GM19324 (cell line): ENCODE measurements around the gene PIAS1.
"Not testable (repeated sequence)": the region's sequence is repeated elsewhere in the genome, so short reads cannot be mapped to it uniquely, and the experiment has no call there.

Experiments
- ATAC-seq: cut with Tn5 transposase; IDR thresholded peaks from one replicate; pipeline ENCODE4 v1.9.1; 2021; ENCODE audit warnings: mild to moderate bottlenecking, moderate library complexity; ENCODE audit not compliant: unreplicated experiment, low FRiP score

The PIAS1 gene

DNA sequence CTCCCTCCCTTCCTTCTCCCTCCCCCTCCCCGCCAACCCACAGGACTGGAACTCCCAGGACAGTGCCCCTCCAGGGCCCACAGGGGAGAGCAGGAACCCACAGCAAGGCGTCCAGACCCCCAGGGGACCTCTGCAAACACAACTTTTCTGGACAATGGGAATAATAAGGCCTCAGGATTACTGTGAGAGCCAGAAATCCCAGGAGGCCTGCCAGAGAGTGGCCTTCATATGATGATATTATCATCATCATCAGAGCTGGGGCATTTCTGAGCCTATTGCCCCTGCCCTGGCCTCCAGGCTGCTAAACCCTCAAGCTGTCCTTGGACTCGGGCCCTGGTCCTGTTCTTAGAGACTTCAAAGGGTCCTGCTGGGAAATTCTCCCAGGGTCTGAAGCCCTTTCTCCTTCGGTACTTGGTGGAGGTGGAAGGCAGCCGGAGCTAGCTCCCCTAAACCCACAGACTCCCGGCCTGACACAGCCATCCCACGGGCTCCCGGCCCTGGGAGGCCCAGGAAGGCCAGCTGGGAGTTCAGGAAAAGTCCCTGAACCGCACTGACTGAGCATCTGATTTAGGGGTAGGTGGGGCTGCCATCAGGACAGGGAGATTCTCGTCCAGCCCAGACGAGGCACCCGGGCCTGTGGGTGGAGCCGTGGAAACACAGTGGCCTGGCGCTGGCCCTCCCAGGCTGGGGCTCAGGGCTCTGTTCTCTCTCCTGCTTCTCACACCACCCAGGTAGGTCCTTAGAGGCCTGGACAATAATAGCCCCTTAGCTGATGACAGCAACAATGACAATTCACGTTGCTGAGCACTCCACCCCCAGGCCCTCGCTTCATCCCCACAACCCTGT lies 146.1 kb downstream of the PIAS1 start:
- no peak for ATAC-seq

DNA sequence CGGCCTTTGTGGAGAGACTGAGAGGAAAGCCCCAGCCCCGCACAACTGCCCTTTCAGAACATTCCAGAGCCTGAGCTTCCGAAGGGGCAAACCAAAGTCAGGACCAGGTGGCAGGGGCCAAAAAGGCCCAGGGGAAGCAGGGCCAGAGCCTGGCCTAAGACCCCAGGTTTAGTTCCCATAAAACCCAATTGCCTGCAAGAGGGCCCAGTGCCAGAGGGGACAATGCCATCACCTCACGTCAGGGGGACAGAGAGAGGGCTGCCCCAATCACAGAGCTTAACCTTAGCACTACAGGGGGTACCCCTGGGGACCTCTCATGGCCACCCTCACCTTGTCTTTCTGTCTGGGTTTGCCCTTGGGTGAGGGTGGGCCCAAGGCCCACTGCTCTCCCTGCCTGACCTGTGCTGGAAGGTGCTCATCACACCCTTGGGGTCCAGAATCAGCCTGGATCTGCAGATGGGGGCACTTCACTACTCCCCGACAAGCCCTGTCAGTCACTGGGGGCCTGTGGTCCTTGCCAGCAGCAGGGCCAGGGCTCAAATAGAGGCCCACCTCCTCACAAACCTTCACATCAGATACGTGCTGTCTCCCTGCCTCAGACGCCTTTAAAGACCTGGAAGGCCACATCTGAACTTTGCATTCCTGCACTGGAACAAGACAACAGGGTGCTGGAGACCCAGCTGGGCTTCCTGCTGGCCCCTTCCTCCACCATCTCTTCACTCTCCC lies 147.2 kb downstream of the PIAS1 start:
- no peak for ATAC-seq

GRCh38 chr15:68201879-68202261 lies 147.8 kb downstream of the PIAS1 start:
- ATAC-seq, result no peak

DNA sequence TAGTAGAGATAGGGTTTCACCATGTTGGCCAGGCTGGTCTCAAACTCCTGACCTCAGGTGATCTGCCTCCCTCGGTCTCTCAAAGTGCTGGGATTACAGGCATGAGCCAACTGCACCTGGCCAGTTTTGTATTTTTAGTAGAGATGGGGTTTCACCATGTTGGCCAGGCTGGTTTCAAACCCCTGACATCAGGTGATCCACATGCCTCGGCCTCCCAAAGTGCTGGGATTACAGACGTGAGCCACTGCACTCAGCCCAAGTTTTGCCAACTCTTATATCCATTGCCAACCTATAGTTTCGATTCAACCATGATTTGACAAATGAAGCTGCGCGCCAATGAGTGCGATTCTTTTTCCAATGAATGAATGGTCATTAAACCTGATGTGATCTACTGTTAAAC lies 148.9 kb downstream of the PIAS1 start:
- not testable (repeated sequence) for ATAC-seq

GRCh38 chr15:68203486-68203885 lies 149.4 kb downstream of the PIAS1 start:
- ATAC-seq, result no peak

GRCh38 chr15:68203956-68204355 lies 149.8 kb downstream of the PIAS1 start:
- no peak for ATAC-seq

DNA sequence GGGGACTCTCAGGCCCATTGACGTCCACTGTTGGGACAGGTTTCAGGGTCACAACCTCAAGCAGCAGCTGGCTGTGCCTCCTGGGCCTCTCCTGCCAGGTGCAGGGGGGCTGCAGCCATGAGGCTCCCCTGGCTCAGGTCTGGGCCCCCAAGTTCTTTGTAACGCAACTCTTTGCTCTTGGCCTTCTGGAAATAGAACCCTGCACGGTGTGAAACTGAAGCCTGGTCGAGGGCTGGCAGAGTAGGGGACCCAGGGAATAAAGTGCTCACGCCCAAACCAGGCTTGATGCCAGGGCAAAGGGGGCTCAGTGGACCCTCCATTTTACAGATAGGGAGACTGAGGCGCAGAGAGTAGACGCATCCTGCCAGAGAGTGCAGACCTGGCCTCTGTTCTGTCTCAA lies 150.2 kb downstream of the PIAS1 start:
- ATAC-seq, result no peak

- ATAC-seq, result no peak
These were observed 150.9 kb downstream of the PIAS1 start, which contains the start of gene CALML4 for GRCh38 chr15:68204776-68205557. CALML4 (minus strand) TSS chr15:68205332; CDS start chr15:68205247, 85 bp downstream.

GRCh38 chr15:68205558-68205944 lies 151.4 kb downstream of the PIAS1 start:
- no peak for ATAC-seq

GRCh38 chr15:68205954-68206539 lies 151.9 kb downstream of the PIAS1 start:
- no peak for ATAC-seq

DNA sequence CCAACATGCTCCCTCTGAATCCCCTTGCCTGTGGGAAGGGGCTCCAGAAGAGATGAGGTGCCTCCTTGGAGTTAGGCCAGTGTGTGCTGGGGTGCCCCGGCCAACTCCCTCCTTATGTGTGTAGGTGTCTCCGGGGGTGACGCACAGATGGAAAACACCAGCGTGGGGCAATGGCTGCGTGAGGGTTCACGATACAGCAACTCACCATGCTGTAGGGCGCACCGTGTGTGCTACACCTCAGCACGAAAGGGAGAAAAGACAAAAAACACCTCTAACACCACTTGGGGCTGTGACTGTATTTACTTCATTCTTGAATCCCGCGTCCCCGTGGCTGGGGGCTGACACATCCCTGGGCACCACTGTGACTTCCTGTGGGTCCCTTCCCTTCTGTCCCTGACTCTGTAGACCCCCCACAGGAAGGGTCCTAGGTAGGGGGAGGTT lies 152.6 kb downstream of the PIAS1 start:
- ATAC-seq, result no peak

GRCh38 chr15:68207176-68207935 lies 153.2 kb downstream of the PIAS1 start:
- no peak for ATAC-seq

DNA sequence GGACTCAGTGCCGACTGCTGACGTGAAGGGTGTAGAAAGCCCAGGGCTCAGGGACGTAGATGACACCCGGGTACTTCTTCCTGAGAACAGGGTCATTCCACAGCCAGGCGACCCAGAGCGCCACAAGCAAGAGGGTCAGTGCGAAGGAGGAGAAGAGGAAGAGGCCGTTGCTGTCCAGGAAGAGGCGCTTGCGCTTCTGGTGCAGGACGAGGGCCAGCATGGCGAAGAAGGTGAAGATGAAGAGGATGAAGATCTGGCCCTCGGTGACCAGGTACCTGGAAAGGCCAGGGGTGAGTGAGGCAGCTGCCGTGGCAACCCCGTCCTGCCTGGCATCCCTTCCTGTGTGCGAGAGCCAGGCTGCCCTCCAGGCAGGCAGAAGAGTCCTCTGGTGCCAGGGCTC lies 154.0 kb downstream of the PIAS1 start:
- ATAC-seq, result no peak

DNA sequence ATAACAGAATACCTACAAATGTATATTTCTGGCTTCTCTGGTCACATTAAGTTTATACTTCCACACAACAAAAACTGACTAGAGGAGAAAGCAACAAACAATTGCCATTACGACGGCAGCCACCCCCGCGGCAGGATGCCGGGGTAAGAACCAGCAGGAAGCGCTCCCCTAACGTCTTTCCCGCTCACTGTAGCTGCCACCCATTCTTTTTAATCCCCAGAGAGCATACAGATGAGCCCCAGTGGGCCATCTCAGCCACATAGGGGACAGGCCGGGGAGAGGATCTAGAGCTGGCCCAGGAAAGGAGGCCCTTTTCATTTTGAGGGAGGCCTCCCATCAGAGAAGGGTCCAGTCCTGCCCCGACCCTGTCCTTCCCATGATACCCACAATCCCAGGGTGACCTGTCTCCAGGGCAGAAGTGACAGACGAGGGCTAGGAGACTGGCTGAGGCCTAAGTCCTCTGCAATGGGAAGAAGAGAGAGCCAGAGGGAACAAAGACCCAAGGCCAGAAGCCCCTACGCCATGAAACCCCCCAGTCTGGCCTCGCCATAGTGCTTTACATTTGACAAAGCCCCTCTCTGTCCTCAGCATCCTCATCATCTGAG lies 154.6 kb downstream of the PIAS1 start:
- no peak for ATAC-seq

DNA sequence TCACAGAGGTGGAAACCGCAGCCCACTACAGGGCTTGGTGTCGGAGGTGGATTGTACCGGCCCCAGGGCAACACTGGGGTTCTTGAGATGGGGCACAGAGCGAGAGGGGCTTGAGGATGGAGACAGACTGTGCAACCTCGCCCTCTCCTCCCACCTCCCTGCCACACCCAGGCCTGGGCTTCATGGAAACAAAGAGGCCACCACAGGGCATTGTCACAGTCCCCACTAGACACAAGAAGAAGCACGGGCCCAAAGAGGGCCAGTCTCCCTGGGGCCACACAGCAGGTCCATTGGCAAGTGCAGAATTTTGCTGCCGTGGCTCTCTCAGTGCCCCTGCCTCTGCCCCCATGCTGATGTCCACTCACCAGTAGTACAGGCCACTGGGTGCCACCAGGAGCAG lies 155.2 kb downstream of the PIAS1 start:
- ATAC-seq, result no peak

GRCh38 chr15:68209735-68210408 lies 155.8 kb downstream of the PIAS1 start:
- ATAC-seq, result no peak

- no peak for ATAC-seq
These were observed 156.3 kb downstream of the PIAS1 start for GRCh38 chr15:68210409-68210756.

DNA sequence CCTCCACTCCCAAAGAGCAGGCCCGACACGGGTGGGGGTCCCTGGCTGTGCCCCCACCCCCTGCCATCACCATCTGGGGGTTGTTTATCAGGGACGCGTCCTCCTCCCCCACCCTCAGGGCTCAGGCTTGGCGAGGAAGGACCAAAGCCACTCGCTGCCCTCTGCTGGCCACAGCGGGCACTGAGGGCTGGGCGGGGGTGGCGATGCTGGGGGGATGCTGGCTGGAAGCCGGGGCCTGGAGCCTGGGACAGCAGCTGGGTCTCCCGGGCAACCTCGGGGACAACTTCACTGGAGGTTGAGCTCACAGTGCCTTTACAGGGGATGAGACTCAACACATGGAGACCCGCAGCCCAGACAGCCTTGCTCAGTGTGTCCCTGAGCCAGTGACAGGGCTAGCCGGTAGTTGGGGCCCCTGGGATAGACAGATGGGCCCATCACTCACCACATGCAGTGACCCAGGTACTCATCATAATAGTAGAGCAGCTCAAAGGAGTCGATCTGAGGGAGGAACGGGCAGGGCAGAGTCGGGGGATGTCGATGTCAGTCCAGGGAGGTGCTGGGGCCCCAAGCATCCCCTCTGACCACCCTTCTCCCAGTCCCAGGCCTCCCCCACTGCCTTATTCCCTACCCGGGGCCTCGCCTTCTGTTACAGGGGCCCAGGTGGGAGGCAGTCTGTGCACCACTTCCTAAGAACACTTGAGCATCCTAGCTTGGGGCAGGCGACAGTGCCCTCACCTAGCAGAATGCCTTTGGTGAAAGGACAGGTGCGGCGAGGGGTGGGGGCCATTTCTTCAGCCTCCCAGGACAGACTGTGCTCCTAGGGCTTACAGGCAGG lies 156.9 kb downstream of the PIAS1 start:
- ATAC-seq, result no peak
